Vagina (tissue), 2 donors: ENCODE results near the gene OSBPL6. TPM values are rescaled to one million over a fixed set of nuclear protein-coding genes. Genes with fewer than 3 reads are reported as not detected.
"Not testable (repeated sequence)": the region's sequence is repeated elsewhere in the genome, so short reads cannot be mapped to it uniquely, and the experiment has no call there.

Experiments used
- DNase-seq, 2 donors: peaks; one replicate each; pipeline ENCODE4 v3.0.0-alpha.2; 2017; ENCODE audit errors: extremely low spot score in 2 of 2
- H3K27ac ChIP-seq: fragments of 200-600 bp; sonication (generic); one replicate; pipeline ENCODE4 v1.5.1; 2019
- H3K27me3 ChIP-seq: fragments of 200-600 bp; sonication (generic); one replicate; pipeline ENCODE4 v1.5.1; 2019
- H3K36me3 ChIP-seq, 2 donors: fragments of 200-600 bp; sonication (generic); one replicate each; pipeline ENCODE4 v1.5.1; 2017 to 2019
- H3K4me1 ChIP-seq: fragments of 200-600 bp; sonication (generic); one replicate; pipeline ENCODE4 v1.5.1; 2019
- H3K4me3 ChIP-seq, 2 donors: fragments of 200-600 bp; sonication (generic); 1 replicate in 1 of 2; 2 replicates in 1 of 2; pipeline ENCODE4 v1.5.1; 2016 to 2019
- H3K9me3 ChIP-seq: fragments of 200-600 bp; sonication (generic); one replicate; pipeline ENCODE4 v1.5.1; 2019
- CTCF ChIP-seq, 3 experiments: fragments of 450-650 bp in 2 of 3; fragments of 200-600 bp in 1 of 3; sonication (generic) in 1 of 3; IDR thresholded peaks; one replicate each; pipeline ENCODE4 v1.5.1; 2017 to 2019; ENCODE audit warnings: antibody characterized with exemption in 3 of 3, mild to moderate bottlenecking in 2 of 3, moderate library complexity in 2 of 3
- POLR2A ChIP-seq, 2 donors: fragments of 450-650 bp; IDR thresholded peaks; one replicate each; pipeline ENCODE4 v1.6.1; 2017; ENCODE audit warnings: antibody characterized with exemption in 2 of 2, mild to moderate bottlenecking in 2 of 2, moderate library complexity in 2 of 2
- POLR2AphosphoS5 ChIP-seq, 2 donors: sonication (generic); formaldehyde crosslinking; IDR thresholded peaks; one replicate each; pipeline ENCODE4 v1.9.0; 2017; ENCODE audit warnings: antibody characterized with exemption in 2 of 2, mild to moderate bottlenecking in 2 of 2, low read depth in 1 of 2; ENCODE audit not compliant: insufficient read depth in 1 of 2
- intact Hi-C: fragments of 100-400 bp; cut with DNase I; formaldehyde crosslinking; loops from one replicate; pipeline ENCODE4 v1.15.1; 2023
- total RNA-seq: library from RNA; depleted of rRNA; stranded (reverse); fragments of >200 nt; gene quantifications from one replicate; pipeline ENCODE4 v1.2.3, GENCODE V29; 2016

OSBPL6 gene
- total RNA-seq, 1 donor from 2014 or later = 2.7 TPM

- H3K36me3 ChIP-seq = no peaks in the 10 kb centered on the region
- intact Hi-C loops = no loop called here
- no peaks in the 10 kb centered on the region for H3K9me3 ChIP-seq
- no peaks in the 10 kb centered on the region for H3K4me1 ChIP-seq
- TF ChIP-seq CTCF (IDR thresholded peaks at IDR 0.05) (no peak), POLR2A (IDR thresholded peaks at IDR 0.05) (no peak), POLR2AphosphoS5 (IDR thresholded peaks at IDR 0.05; ENCODE audit: insufficient read depth in 1 of 2, low read depth in 1 of 2) (no peak)
- DNase-seq = no peak
- H3K27me3 ChIP-seq = no peaks in the 10 kb centered on the region
- H3K4me3 ChIP-seq = no peak overlapping the region
- no peak overlapping the region for H3K27ac ChIP-seq
These were observed 140.9 kb downstream of the OSBPL6 start for GRCh38 chr2:178335230-178335629.

GRCh38 chr2:178344121-178344520, 149.8 kb downstream of the OSBPL6 start:
- DNase-seq = no peak
- intact Hi-C loops = no loop called here
- no peaks in the 10 kb centered on the region for H3K9me3 ChIP-seq
- H3K4me3 ChIP-seq = no peak overlapping the region
- H3K27me3 ChIP-seq = no peaks in the 10 kb centered on the region
- no peaks in the 10 kb centered on the region for H3K36me3 ChIP-seq
- TF ChIP-seq POLR2A (IDR thresholded peaks at IDR 0.05) (no peak), CTCF (IDR thresholded peaks at IDR 0.05) (no peak), POLR2AphosphoS5 (IDR thresholded peaks at IDR 0.05; ENCODE audit: insufficient read depth in 1 of 2, low read depth in 1 of 2) (no peak)
- H3K27ac ChIP-seq = no peak overlapping the region
- no peaks in the 10 kb centered on the region for H3K4me1 ChIP-seq

- no peak for TF ChIP-seq POLR2A (IDR thresholded peaks at IDR 0.05)
- TF ChIP-seq POLR2AphosphoS5 (IDR thresholded peaks at IDR 0.05; ENCODE audit: insufficient read depth in 1 of 2, low read depth in 1 of 2) = no peak
- TF ChIP-seq CTCF (IDR thresholded peaks at IDR 0.05) = no peak
These were observed 151.6 kb downstream of the OSBPL6 start for GRCh38 chr2:178345951-178346350.

GRCh38 chr2:178350051-178350450, 155.7 kb downstream of the OSBPL6 start:
- Histone ChIP-seq H3K27me3 (no peaks in the 10 kb centered on the region), H3K4me1 (no peaks in the 10 kb centered on the region), H3K4me3 (no peak overlapping the region), H3K36me3 (no peaks in the 10 kb centered on the region), H3K27ac (no peak overlapping the region), H3K9me3 (no peaks in the 10 kb centered on the region)
- DNase-seq = no peak
- TF ChIP-seq POLR2AphosphoS5 (IDR thresholded peaks at IDR 0.05; ENCODE audit: insufficient read depth in 1 of 2, low read depth in 1 of 2) = no peak
- no peak for TF ChIP-seq POLR2A (IDR thresholded peaks at IDR 0.05)
- TF ChIP-seq CTCF (IDR thresholded peaks at IDR 0.05) = no peak
- intact Hi-C loops = no loop called here

More at GRCh38 chr2:178345951-178346350, 151.6 kb downstream of the OSBPL6 start:
- Histone ChIP-seq H3K36me3 (no peaks in the 10 kb centered on the region), H3K27ac (no peak overlapping the region), H3K9me3 (no peaks in the 10 kb centered on the region), H3K27me3 (no peaks in the 10 kb centered on the region), H3K4me3 (no peak overlapping the region), H3K4me1 (no peaks in the 10 kb centered on the region)
- DNase-seq = no peak
- intact Hi-C loops = no loop called here

GRCh38 chr2:178357704-178358103, 163.4 kb downstream of the OSBPL6 start:
- H3K27me3 ChIP-seq, H3K9me3 ChIP-seq, DNase-seq, H3K4me1 ChIP-seq, H3K36me3 ChIP-seq, H3K4me3 ChIP-seq, intact Hi-C loops, H3K27ac ChIP-seq: not testable (repeated sequence)
